SK-N-SH (cell line): ENCODE measurements around the gene C1orf35. TPM values are rescaled to one million over a fixed set of nuclear protein-coding genes. Genes with fewer than 3 reads are reported as not detected.

Experiments used
- CTCF ChIA-PET: fragments of 300-600, 350-600 bp; formaldehyde crosslinking; extraction: SDS; loops from one replicate; lab custom pipeline; 2021; lab: Yijun Ruan, JAX
- POLR2A ChIA-PET: fragments of 350-600 bp; sonication (Branson Sonifier 250); formaldehyde crosslinking; extraction: SDS; loops from one replicate; lab custom pipeline; 2020; ENCODE audit warnings: antibody characterized with exemption, inconsistent platforms; lab: Yijun Ruan, JAX
- DNase-seq: peaks from one replicate; pipeline ENCODE4 v3.0.0; 2012
- H2AFZ ChIP-seq: fragments of 200-600 bp; sonication (generic); 2 replicates; pipeline ENCODE4 v1.8.1; 2016; ENCODE audit warnings: antibody characterized with exemption, mild to moderate bottlenecking, low read depth
- H3F3A ChIP-seq: fragments of 200-600 bp; sonication (generic); replicated peaks from 2 replicates; pipeline ENCODE3; 2016; ENCODE audit warnings: antibody characterized with exemption, mild to moderate bottlenecking; ENCODE audit not compliant: insufficient read depth
- H3K27ac ChIP-seq, 2 experiments: fragments of 200-500 bp in 1 of 2; fragments of 200-600 bp in 1 of 2; sonication (Bioruptor generic) in 1 of 2; sonication (generic), shearing (Covaris generic) in 1 of 2; 2 replicates each; pipeline versions ENCODE4 v1.5.1 to v1.6.1; 2014 to 2016; ENCODE audit warnings: low read depth in 2 of 2, inconsistent platforms in 1 of 2, low read length in 1 of 2, mild to moderate bottlenecking in 1 of 2, mixed read lengths in 1 of 2
- H3K27me3 ChIP-seq: fragments of 200-600 bp; sonication (generic), shearing (Covaris generic); 2 replicates; pipeline ENCODE4 v1.6.1; 2016; ENCODE audit warnings: mixed run types; ENCODE audit not compliant: insufficient read depth
- H3K36me3 ChIP-seq, 2 experiments: fragments of 200-500 bp in 1 of 2; fragments of 200-600 bp in 1 of 2; sonication (Bioruptor generic) in 1 of 2; sonication (generic) in 1 of 2; replicated peaks in 1 of 2; 2 replicates each; pipeline versions ENCODE3 to v1.5.1; 2014 to 2016; ENCODE audit warnings: low read length in 1 of 2, mild to moderate bottlenecking in 1 of 2; ENCODE audit not compliant: insufficient read depth in 2 of 2, control insufficient read depth in 1 of 2
- H3K4me1 ChIP-seq, 2 experiments: fragments of 200-500 bp in 1 of 2; fragments of 200-600 bp in 1 of 2; sonication (Bioruptor generic) in 1 of 2; sonication (generic), shearing (Covaris generic) in 1 of 2; 2 replicates each; pipeline versions ENCODE4 v1.5.1 to v1.6.1; 2014 to 2016; ENCODE audit warnings: low read depth in 1 of 2, low read length in 1 of 2, mixed run types in 1 of 2; ENCODE audit not compliant: insufficient read depth in 2 of 2, control insufficient read depth in 1 of 2
- H3K4me2 ChIP-seq: fragments of 200-600 bp; sonication (generic), shearing (Covaris generic); 2 replicates; pipeline ENCODE4 v1.6.1; 2017; ENCODE audit warnings: mixed run types
- H3K4me3 ChIP-seq, 2 experiments: fragments of 200-500 bp in 1 of 2; fragments of 200-600 bp in 1 of 2; sonication (Bioruptor generic) in 1 of 2; sonication (generic), shearing (Covaris generic) in 1 of 2; 2 replicates each; pipeline versions ENCODE4 v1.5.1 to v1.8.1; 2014 to 2016; ENCODE audit warnings: low read depth in 2 of 2, inconsistent platforms in 1 of 2, low read length in 1 of 2, mild to moderate bottlenecking in 1 of 2, mixed read lengths in 1 of 2, moderate library complexity in 1 of 2
- H3K79me2 ChIP-seq: fragments of 200-600 bp; sonication (generic); 2 replicates; pipeline ENCODE4 v1.8.1; 2017; ENCODE audit warnings: mild to moderate bottlenecking; ENCODE audit not compliant: insufficient read depth
- H3K9ac ChIP-seq: fragments of 200-600 bp; sonication (generic); 2 replicates; pipeline ENCODE4 v1.6.1; 2017; ENCODE audit warnings: mixed run types
- H3K9me2 ChIP-seq: fragments of 200-600 bp; sonication (generic); 2 replicates; pipeline ENCODE4 v1.6.1; 2017; ENCODE audit warnings: mixed run types
- H3K9me3 ChIP-seq: fragments of 200-600 bp; sonication (generic); 2 replicates; pipeline ENCODE4 v1.6.1; 2017; ENCODE audit warnings: mixed run types, mild to moderate bottlenecking, moderate library complexity
- H4K20me1 ChIP-seq: fragments of 200-600 bp; sonication (generic); 2 replicates; pipeline ENCODE4 v1.6.1; 2017; ENCODE audit warnings: mild to moderate bottlenecking, mixed run types; ENCODE audit not compliant: insufficient read depth
- FOXJ3 ChIP-seq: sonication (generic); formaldehyde crosslinking; IDR thresholded peaks from 2 replicates; pipeline ENCODE4 v1.5.1; 2020; ENCODE audit warnings: mild to moderate bottlenecking, missing genetic modification reagents
- FOXM1 ChIP-seq: IDR thresholded peaks from 2 replicates; pipeline ENCODE4 v1.4.0; 2012; ENCODE audit warnings: low read depth, mild to moderate bottlenecking
- GABPA ChIP-seq: IDR thresholded peaks from 2 replicates; pipeline ENCODE4 v1.4.0; 2012; ENCODE audit warnings: low read depth, mild to moderate bottlenecking
- MEF2A ChIP-seq: IDR thresholded peaks from 2 replicates; pipeline ENCODE4 v1.4.0; 2012; ENCODE audit warnings: low read depth, borderline replicate concordance
- MXI1 ChIP-seq: IDR thresholded peaks from 2 replicates; pipeline ENCODE4 v1.6.1; 2012; ENCODE audit warnings: mild to moderate bottlenecking, low read depth, low read length, improper control_type of control experiment
- NRF1 ChIP-seq: IDR thresholded peaks from 2 replicates; pipeline ENCODE4 v1.6.1; 2012; ENCODE audit warnings: low read depth, mild to moderate bottlenecking, low read length
- RXRA ChIP-seq: IDR thresholded peaks from 2 replicates; pipeline ENCODE4 v1.4.0; 2012; ENCODE audit warnings: low read depth, mild to moderate bottlenecking, borderline replicate concordance
- TCF12 ChIP-seq: IDR thresholded peaks from 2 replicates; pipeline ENCODE4 v1.4.0; 2012
- TEAD4 ChIP-seq: IDR thresholded peaks from 2 replicates; pipeline ENCODE4 v1.4.0; 2012; ENCODE audit warnings: mild to moderate bottlenecking, borderline replicate concordance; ENCODE audit not compliant: insufficient read depth
- YY1 ChIP-seq: IDR thresholded peaks from 2 replicates; pipeline ENCODE4 v1.4.0; 2012; ENCODE audit warnings: low read depth, mild to moderate bottlenecking
- WGBS: methylation state at CpG from one replicate; pipeline ENCODE4 v1.1.6; 2017; ENCODE audit warnings: low lambda C conversion rate; 5-methylcytosine and 5-hydroxymethylcytosine counted together
- polyA plus RNA-seq, 3 experiments: library from polyadenylated mRNA; depleted of rRNA; stranded (reverse); fragments of >200 nt; gene quantifications; 2 replicates each; pipeline ENCODE4 v1.2.3, GENCODE V29; 2012
- TF ChIP-seq, protein P1 (sequence below): fragments of 200-600 bp; sonication (generic); IDR thresholded peaks from 2 replicates; pipeline ENCODE4 v1.6.1; 2017; ENCODE audit warnings: antibody characterized with exemption, mild to moderate bottlenecking, moderate library complexity
- TF ChIP-seq, protein P2 (sequence below): IDR thresholded peaks from 2 replicates; pipeline ENCODE4; 2012

C1orf35 gene
- polyA plus RNA-seq, 1 of the 3 experiments (the other 2 are of a cell fraction), result 42.9 TPM

DNA sequence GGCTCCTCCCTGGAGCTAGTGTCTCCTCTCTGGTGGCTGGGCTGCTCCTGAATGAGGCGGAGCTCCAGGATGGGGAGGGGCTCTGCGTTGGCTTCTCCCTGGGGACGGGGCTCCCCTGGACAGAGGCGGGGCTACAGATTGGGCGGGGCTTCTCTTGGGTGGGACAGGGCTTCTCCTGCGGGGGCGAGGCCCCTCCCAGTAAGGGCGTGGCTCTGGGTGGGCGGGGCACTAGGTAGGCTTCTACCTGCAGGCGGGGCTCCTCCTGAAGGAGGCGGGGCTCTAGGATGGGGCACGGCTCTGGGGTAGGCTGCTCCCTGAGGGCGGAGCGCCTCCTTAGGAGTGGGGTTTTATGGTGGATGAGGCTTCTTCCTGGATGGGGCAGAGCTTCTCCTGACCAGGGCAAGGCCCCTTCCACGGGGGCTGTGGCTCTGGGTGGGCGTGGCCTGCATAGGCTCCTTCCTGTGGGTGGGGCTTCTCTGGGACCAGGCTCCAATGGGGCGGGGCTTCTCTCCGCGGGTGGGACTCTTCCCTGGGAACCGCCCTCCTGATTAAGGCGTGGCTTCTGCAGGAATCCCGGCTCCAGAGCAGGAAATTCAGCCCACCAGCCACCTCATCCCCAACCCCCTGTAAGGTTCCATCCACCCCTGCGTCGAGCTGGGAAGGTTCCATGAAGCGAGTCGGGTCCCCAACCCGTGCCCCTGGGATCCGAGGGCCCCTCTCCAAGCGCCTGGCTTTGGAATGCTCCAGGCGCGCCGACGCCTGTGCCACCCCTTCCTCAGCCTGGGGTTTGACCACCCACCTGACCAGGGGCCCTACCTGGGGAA is 43.3 kb downstream of the C1orf35 start:
- Histone ChIP-seq H4K20me1 (no peaks in the 10 kb centered on the region), H3K4me1 (peaks cover 0 to 3% of the 10 kb centered on the region in 2 experiments; a peak in 2 of 4 replicates), H3K9me2 (no peaks in the 10 kb centered on the region), H3K9ac (no peak overlapping the region), H2AFZ (peak overlapping the region; percentile 29; the same call in 1 of the 2 replicates), H3K79me2 (no peaks in the 10 kb centered on the region), H3K36me3 (no peaks in the 10 kb centered on the region), H3F3A (peaks cover 3% of the 10 kb centered on the region), H3K9me3 (no peaks in the 10 kb centered on the region), H3K27me3 (peaks cover 29% of the 10 kb centered on the region; the same call in 1 of the 2 replicates), H3K4me3 (peak overlapping the region; percentile 19 to 41; a peak in 2 of 4 replicates), H3K27ac (no peak overlapping the region), H3K4me2 (peak overlapping the region; percentile 62; the same call in 1 of the 2 replicates)
- ChIA-PET CTCF (interaction anchor here (1.4 to 2.4 kb wide), 2 partner anchors 15 to 60 kb away, joined by 6 read pairs; no protein-coding TSS in a partner anchor), POLR2A (interaction anchor here (1.3 kb wide), 1 partner anchor 23 kb away, joined by 3 read pairs; the partner anchor contains the start of gene ARF1)
- WGBS, result 2% methylated on average over 19 of the region's 33 CpGs
- DNase-seq, result peak; percentile 91
- TF ChIP-seq FOXM1 (no peak), RXRA (no peak), GABPA (no peak), NRF1 (no peak), MXI1 (no peak), TCF12 (no peak), MEF2A (no peak), YY1 (no peak)
- TF ChIP-seq, protein P1, sequence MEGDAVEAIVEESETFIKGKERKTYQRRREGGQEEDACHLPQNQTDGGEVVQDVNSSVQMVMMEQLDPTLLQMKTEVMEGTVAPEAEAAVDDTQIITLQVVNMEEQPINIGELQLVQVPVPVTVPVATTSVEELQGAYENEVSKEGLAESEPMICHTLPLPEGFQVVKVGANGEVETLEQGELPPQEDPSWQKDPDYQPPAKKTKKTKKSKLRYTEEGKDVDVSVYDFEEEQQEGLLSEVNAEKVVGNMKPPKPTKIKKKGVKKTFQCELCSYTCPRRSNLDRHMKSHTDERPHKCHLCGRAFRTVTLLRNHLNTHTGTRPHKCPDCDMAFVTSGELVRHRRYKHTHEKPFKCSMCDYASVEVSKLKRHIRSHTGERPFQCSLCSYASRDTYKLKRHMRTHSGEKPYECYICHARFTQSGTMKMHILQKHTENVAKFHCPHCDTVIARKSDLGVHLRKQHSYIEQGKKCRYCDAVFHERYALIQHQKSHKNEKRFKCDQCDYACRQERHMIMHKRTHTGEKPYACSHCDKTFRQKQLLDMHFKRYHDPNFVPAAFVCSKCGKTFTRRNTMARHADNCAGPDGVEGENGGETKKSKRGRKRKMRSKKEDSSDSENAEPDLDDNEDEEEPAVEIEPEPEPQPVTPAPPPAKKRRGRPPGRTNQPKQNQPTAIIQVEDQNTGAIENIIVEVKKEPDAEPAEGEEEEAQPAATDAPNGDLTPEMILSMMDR, result no peak
- TF ChIP-seq, protein P2, sequence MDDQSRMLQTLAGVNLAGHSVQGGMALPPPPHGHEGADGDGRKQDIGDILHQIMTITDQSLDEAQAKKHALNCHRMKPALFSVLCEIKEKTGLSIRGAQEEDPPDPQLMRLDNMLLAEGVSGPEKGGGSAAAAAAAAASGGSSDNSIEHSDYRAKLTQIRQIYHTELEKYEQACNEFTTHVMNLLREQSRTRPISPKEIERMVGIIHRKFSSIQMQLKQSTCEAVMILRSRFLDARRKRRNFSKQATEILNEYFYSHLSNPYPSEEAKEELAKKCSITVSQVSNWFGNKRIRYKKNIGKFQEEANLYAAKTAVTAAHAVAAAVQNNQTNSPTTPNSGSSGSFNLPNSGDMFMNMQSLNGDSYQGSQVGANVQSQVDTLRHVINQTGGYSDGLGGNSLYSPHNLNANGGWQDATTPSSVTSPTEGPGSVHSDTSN, result no peak

DNA sequence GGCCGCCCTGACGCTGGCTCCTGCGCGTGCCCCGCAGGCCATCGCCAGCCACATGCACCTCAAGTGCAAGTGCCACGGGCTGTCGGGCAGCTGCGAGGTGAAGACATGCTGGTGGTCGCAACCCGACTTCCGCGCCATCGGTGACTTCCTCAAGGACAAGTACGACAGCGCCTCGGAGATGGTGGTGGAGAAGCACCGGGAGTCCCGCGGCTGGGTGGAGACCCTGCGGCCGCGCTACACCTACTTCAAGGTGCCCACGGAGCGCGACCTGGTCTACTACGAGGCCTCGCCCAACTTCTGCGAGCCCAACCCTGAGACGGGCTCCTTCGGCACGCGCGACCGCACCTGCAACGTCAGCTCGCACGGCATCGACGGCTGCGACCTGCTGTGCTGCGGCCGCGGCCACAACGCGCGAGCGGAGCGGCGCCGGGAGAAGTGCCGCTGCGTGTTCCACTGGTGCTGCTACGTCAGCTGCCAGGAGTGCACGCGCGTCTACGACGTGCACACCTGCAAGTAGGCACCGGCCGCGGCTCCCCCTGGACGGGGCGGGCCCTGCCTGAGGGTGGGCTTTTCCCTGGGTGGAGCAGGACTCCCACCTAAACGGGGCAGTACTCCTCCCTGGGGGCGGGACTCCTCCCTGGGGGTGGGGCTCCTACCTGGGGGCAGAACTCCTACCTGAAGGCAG is 44.0 kb downstream of the C1orf35 start:
- Histone ChIP-seq H3K36me3 (no peaks in the 10 kb centered on the region), H2AFZ (no peak overlapping the region), H3K9me3 (no peaks in the 10 kb centered on the region), H3F3A (peaks cover 3% of the 10 kb centered on the region), H3K9me2 (no peaks in the 10 kb centered on the region), H3K4me2 (no peak overlapping the region), H3K27me3 (peaks cover 29% of the 10 kb centered on the region; the same call in 1 of the 2 replicates), H3K4me3 (peak overlapping the region in 1 of 2 experiments; percentile 41; a peak in 1 of 4 replicates), H4K20me1 (no peaks in the 10 kb centered on the region), H3K9ac (no peak overlapping the region), H3K79me2 (no peaks in the 10 kb centered on the region), H3K27ac (no peak overlapping the region), H3K4me1 (peaks cover 0 to 3% of the 10 kb centered on the region in 2 experiments; a peak in 2 of 4 replicates)
- TF ChIP-seq TEAD4 (no peak), FOXJ3 (0 out of 2 replicates have a peak, but pooled peaks have one; percentile 25)
- ChIA-PET CTCF (interaction anchor here (1.9 to 2.4 kb wide), 2 partner anchors 15 to 55 kb away, joined by 5 to 6 read pairs; no protein-coding TSS in a partner anchor), POLR2A (interaction anchor here (1.3 kb wide), 1 partner anchor 23 kb away, joined by 3 read pairs; the partner anchor contains the start of gene ARF1)
- no peak for DNase-seq
- 10% methylated on average over 2 of the region's 66 CpGs for WGBS
